Stimulated activated CD4-positive, alpha-beta T cell treated with anti-CD3 and anti-CD28 coated beads, Interleukin-12 subunit alpha, Interleukin-12 subunit beta, amount 100 ng/mL, for 4 hours (primary cell): ENCODE data around the gene UBE2S.
"Not testable (repeated sequence)": the region's sequence is repeated elsewhere in the genome, so short reads cannot be mapped to it uniquely, and the experiment has no call there.

ENCODE experiments used
- DNase-seq: peaks from one replicate; pipeline ENCODE4 v3.0.0-alpha.2; 2020

Gene UBE2S

DNA sequence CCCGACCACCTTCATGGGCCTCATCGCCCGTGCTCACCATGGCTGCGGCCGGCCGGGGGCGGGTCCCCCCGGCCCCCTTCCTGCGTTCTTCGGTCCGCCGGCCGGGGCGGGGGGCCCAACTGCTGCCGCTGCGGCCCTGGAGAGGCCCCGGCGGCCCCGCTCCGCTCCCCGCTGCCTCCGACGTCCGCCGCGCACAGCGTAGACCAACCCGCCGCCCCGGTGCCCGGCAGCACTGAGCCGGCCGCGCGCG, at the start of gene UBE2S:
TSS of gene UBE2S (minus strand) at position 239 of the 250 bp plus-strand sequence. CDS start at position 40, 199 bp downstream.
- not testable (repeated sequence) for DNase-seq

DNA sequence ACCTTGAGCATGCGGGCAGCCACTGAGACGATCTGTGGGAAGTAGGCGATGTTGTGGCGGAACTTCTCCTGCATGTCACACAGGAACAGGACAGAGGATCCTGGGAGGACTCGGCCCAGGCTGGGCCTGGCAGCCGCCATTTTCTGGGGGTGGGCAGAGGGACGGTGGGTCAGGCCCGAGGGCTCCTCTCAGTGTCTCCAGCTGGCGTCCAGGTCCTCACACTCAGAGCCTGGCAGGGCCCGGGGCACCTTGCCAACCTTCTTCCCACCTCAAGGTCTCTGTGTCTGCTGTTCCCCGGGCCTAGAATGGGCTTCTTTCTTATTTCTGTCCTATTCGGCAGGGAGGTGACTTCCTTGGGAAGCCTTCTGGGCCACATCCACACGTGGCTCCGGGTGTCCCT, 48.8 kb upstream of the UBE2S start:
- DNase-seq: no peak

DNA sequence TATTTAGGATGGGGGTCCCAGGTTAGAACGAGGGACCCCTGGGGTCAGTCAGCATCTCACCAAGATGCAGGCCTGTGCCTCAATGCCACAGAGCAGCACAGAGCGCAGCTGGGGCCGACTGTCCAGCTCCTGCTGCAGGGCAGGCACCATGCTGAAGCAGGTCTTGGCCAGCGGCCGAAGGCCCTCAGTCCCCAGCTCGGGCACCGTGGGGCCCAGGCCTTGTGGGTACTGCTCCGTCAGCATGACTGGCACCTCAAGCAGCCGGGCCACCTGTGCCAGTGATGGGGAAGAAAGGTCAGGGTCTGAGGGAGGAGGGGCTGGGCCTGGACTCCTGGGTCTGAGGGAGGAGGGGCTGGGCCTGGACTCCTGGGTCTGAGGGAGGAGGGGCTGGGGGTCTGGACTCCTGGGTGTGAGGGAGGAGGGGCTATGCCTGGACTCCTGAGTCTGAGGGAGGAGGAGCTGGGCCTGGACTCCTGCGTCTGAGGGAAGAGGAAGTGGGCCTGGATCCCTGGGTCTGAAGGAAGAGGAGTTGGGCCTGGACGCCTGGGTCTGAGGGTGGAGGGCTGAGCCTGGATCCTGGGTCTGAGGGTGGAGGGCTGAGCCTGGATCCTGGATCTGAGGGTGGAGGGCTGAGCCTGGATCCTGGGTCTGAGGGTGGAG, 48.1 kb upstream of the UBE2S start:
- no peak for DNase-seq

DNA sequence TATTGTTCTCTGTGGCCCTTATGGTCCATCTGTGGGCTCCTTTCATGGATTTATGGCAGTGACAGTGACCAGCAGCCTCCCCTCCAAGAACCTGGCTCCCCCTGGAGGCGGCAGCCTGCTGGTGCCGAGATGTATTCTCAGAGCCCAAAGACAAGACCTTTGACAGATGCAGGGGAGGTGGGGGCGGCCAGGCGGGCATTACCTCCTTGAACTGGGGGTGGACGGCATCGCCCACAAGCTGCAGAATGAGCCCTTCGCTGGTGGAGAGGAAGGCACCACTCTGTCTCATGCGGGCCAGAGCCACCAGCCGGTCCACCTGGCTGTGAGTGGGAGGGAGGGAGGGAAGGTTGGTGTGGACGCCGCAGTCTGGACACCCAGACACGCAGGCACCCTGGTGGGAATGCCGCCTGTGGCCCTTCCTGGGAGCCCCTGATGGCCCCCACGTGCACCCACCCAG, 47.2 kb upstream of the UBE2S start:
- peak; percentile 49 for DNase-seq

DNA sequence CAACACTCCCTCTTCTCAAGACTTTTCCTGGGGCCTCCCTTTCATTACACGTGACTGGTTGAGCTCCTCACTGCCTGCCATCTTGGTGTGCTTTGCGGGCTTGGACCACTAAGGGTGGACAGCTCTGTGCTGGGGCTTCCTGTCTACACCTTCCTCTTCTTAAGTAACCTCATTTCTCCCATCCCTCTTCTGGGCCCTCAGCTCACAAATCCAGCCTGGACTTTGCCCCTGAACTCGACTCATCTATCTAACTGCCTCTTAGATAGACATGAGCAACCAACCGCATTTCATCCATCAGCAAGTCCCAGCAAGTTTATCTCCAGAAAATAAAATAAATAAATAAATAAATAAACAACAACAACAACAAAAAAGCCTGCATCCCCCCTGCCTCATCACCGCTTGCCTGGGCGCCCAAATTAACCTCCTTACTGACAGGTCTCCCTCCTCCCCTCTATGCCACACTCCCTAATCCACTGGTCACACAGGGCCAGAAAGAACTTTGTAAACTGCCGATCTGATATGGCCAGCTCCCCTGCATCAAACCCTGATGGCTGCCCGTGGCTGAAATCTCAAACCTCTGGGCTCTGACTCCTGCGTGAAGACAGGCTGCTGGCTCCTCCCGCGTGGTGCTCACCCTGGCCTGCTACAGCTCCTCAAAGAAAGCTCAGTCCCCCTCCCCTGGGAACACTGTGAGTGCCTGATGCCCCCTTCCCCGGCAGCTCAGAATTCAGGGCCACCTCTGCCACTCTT, 46.1 kb upstream of the UBE2S start:
- DNase-seq: no peak

DNA sequence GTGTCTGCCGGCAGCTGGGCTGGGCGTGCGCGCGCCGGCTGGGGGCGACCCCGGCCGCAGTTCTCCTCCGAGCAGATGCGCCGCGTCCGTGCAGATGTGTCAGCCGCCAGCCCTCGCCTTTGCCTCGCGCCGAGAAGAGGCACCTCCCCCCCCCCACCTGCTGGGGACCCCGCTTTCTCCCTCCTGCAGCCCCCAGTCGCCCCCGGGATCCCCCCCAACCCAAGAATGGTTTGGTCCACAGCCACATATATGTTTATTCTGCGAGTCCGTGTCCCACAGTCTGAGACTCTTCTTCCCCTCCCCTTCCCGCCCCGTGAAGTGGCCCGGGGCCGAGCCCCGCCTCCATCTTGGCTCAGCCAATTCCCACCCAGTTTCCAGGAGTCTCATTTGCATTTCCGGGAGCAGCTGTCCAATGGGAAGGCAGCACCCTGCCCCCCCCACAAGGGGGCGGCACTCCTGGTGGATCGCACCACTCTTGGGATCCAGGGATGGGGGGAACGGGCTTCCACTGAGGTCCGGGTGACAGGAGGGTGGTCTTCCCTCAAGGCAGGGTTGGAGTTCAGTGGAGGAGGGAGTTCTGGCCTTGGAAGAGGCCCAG, 45.3 kb upstream of the UBE2S start:
- no peak for DNase-seq

DNA sequence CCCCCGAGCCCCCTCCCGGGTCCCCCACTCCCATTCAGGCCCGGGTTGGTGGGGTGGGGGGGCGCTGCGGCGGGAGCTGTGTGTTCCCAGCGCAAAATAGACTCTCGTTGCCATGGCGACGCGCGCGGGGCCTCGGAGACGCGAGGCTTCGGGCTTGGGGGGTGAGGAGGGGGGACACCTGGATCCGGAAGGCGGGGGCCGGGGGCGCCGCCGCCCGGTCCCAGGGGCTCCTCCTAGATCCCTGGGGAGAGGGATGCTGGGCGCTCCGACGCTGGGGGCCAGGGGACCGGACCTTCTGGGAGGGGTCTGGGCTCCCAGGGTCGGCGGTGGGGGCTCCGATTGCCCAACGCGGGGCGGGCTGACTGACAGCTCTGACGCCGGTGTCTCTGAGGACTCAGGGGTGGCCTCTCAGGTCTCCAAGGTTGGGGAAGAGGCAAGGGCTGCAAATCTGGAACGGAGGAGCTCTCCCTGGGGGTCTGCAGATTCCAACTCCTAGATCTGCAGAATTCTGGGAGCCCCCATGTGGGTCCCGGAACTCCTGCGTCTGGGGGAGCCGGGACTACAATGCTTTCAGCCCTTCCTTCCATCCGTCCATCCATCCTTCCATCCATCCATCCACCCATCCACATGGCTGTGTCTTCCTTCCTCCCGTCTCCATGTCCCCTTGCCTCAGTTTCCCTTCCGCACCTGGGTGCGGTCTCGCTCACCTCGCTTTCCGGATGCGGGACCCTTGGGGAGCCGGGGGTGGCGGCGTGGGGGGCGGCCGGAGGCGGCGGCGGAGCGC, 44.6 kb upstream of the UBE2S start:
- no peak for DNase-seq

DNA sequence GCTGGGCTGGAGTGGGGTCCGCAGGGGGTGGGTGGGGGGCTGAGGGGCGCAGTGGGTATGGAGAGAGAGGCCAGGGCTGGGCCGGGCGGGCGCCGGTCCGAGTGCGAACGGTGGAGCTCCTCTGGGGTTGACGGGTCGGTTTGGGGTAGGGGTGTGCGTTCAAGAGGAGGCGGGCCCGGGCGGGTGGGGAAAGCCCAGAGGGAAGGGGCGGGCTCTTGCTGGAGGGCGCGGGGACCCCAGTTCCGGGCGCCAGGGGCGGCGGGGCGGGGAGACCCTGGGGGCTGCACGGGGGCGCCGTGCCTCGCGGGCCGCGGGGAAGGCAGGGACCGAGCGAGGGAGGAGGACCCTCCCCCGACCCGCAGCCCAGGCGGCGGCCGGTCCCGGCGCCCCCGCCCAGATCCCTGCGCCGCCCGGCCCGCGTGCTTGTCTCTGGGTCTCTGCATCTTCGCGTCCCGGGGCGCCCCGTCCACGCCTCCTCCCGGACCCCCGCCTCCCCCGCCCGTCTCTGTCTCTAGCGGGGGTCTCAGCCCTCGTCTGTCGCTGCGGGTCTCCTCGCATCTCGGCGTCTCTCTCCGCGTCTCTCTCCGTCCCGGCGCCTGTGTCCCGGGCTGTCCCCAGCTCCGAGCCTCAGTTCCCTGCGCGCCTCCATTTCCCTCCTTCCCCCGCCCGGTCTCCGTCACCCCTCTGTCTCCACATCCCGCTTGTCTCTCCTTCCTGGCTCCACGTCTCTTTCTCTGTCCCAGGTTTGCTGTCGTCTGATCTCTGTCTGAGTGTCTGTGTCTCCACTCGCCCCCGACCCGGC, 43.8 kb upstream of the UBE2S start:
- DNase-seq: no peak

DNA sequence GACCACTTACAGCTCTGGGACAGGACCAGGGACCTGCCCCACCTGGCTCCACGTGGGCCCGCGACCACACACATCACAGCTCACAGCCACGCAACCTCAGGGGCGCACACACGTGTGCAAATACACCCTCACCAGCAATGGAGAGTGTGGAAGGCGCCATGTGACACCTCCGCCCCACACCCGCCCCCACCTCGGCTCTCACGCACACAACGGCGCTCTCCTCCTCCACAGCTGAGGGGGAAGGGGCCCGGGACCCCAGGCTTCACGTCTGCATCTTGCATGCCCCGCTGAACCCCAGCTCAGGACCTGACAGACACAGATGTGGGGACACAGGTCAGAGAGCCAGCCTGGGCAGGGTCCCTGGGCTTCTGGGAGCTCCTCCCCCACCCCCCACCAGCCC, 41.9 kb upstream of the UBE2S start:
- no peak for DNase-seq

DNA sequence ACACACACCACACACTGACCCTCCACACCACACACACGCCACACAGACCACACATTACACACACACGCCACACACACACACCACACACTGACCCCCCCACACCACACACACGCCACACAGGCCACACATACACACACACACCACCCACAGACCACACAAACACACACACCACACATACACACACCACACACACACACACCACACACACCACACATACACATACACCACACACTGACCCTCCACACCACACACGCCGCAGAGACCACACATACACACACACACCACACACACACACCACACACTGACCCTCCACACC, 40.5 kb upstream of the UBE2S start:
- not testable (repeated sequence) for DNase-seq

DNA sequence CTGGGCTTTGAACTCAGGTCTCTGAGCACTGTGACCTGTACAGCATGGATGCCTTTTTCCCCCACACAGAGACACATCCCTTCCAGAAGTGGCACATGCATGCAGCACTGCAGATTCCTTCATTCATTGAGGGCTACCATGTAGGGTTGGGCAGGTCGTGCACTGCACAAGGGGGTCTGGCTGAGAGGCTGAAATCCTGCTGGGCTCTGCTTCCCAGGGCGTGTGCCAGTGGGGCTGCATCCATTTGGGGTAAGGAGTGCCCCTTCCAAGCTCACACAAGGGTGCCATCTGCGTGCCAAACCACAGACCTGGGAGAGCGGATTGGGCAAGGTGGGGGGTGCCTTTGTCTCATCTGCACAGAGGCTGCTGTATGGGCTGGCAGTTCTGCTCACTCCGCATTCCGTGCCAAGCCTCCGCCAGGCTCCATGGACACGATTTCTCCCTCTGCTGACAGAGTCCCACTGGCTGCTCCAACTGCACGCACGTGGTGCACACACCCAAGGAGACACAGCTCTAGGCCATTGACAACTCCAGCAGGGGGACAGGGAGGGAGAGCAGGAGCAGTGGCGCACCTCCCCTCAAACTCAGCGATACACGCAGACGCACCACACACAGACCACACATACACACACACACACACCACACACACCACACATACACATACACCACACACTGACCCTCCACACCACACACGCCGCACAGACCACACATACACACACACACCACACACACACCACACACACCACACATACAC, 40.0 kb upstream of the UBE2S start:
- DNase-seq: no peak

DNA sequence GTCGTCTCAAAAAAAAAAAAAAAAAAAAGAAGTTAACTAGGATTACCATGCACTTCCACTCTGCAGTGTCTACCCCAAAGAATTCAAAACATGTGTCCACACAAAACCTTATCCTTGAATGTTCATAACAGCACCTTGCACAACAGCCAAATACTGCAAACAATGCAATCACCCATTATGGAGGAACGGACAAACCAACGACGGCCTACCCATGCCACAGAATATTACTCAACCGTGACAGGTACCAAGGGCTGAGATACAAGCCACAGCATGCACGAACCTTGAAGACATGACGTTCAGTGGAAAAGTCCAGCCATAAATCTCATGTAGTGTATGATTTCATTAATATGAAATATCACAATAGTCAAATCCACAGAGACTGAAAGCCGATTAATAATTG, 38.5 kb upstream of the UBE2S start:
- no peak for DNase-seq

DNA sequence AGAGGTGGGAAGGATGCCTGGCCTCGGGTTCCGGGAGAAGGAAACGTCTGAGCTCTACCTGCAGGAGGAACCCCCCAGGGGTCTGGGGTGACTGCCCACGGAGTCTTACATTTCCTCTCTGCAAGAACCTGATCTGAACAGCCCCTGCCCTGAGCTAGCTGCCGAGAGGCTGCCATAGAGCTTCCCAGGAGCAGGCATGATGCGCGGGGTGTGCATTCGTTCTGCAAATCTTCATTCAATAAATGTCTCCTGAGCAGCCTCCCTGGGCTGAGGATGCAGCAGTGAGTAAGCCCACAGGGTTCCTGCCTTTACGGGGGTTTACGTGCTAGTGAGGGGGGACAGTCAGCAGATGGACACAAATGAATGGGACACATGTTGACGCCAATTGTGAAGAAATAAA, 37.1 kb upstream of the UBE2S start:
- DNase-seq: no peak

DNA sequence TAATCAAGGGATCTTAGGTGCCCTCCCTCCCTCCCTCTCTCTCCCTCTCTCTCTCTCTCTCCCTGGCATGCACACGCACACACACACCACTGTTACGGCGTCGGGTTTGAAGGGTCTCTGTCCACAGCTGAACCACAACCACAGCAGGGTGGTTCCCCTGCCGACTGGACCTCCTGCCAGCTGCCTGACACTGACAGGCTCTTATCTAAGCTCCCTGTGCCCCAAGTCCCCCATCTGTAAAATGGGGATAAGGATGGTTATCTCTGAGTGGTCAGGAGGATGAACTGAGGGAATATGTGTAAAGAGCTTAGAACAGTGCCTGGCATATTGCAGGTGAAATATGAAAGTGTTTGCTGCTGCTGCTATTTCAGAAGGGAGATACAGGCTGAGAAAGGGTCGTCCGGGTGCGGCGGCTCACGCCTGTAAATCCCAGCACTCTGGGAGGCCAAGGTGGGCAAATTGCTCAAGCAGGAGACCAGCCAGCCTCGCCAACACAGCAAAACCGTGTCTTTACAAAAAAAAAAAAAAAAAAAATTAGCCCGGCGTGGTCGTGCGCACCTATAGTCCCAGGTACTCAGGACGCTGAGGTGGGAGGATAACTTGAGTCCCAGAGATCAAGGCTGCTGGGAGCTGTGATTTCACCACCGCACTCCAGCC, 36.4 kb upstream of the UBE2S start:
- no peak for DNase-seq

DNA sequence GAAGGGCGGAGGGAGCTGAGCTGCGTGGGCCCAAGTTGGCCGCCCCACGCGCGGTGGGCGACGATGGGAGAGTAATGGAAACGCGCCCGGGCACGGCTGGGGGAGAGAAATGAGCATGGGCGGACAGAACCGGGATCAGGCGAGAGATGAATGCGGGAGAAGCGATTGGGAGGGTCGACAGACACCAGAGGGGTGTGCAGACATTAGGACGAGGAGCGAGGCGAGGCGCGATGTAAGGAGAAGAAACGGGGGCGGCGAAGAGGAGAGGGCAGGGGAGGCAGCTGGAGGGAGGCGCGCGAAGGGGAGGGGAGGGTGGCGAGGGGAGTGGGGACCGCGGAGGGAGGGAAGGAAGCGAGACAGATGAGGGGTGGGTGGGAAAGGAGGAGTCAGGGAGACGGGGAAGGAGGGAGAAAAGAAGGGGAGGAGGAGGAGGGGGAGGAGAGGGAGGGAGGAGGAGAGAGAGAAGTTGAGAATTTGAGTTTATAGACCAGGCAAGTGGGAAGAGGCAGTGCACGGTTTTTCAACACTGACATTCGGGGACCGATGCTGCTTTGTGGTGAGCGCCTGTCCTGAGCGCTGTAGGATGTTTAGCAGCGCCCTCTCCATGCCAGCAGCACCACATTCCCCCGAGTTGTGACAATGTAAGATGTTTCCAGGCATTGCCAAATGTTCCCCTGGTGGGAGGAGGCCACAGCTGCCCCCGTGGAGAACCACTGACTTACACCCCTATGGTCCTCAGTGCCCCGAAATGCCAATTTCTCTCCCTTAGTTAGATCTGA, 35.6 kb upstream of the UBE2S start, which contains the start of gene SHISA7:
TSS of gene SHISA7 (minus strand) at position 256 of the 779 bp plus-strand sequence. CDS start 437 bp downstream, outside the sequence.
- DNase-seq: no peak

DNA sequence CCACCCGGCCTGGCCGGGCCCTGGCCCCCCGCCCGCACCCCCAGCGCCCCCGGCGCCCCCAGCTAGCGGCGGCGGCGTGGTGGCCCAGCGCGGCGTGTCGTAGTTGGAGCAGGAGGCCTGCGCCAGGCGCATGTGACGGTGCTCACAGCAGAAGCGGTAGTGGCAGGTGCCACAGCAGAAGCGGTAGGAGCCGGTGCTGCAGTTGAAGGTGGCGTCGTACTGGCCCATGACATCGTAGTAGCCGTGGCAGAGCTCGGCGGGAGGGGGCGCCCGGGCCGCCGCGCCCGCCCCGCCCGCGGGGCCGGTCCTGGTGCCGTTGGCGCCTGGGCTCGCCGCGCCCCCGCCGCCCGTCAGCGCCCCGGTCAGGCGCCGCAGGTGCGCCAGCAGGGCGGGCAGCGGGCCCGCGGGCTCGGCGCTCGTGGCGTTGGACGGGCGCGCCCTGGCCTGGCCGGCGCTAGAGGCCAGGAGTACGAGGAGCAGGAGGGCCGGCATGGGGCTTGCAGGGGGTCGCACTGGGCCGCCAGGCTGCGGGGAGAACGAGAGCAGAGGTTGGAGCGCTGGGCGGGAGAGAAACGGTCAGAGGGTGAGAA, 34.9 kb upstream of the UBE2S start:
- DNase-seq: no peak

DNA sequence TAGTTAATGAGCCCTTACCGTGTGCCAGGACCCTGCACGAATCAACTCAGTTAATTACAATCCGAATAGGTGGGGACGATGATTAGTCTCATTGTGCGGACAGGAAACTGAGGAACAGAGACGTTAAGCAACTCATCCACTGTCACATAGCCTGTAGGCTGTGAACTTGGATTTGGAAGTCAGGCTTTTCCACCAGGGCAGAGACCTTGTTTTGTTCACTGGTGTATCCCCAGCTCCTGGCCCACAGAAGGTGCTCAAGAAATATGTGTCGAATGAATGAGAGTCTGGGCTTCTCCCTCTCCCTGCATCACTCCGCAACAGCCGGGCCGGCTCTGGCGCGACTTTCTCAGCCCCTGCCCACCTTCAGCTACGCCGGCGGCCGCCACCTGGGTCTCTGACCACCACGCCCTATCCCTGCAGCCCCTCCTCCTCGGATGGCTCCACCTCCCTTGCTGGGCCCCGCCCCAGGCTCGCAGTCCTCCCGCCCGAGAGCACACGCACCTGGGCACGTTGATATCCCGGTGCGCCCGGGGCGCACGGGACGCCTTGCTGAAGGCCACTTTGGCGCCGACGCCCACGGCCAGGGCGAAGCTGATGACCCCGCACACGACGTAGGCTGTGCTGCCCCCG, 34.2 kb upstream of the UBE2S start:
- no peak for DNase-seq

DNA sequence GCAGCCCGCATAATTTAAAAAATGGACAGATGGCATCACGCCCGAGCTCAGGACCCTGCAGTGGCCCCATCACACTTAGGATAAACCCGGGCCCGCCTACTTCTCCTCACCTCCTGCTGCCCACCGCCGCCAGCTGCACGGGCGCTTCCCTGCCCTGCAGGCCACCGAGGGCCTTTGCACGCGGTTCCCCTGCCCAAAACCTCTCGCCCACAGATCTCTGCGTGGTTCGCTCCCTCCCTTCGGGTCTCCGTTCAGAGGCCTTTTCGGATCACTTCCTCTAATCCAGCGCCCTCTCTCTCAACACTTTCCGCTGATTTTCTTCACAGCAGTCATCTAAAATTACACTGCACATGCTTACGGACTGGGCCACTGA, 33.7 kb upstream of the UBE2S start:
- no peak for DNase-seq

DNA sequence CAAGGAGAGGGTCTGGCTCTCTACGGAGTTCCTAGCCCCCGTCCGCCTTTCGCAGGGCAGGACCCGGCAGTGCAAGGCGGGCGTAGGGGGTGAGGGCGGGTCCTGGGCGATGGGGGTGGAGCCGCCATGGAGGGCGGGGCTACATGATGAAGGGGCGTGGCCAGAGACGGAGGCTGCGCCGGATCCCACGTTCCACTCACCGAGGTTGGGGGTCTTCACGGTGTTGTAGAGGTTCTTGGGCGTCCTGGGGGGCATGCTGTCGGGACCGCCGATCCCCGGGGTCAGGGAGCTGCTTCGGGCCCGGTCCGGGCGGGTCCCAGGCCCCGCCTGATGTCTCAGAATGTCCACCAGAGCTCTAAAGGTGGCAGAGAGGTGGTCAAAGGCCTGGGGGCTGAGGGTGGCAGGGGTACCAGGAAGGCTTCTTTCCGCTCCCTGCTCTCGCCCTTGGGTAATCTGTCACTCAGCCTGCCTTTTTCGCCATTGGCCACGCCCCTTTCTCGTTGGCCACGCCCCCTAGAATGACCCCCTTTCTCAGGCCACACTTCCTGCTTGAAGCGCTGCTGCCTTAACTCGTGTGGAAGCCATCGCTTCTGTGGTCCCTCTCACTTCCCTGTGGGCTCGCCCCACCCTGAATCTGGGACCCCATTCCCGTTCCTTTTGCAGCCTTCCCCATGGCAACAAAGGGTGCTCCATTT, 33.0 kb upstream of the UBE2S start:
- no peak for DNase-seq
